H1 (cell line): ENCODE measurements around the gene SPTBN1. TPM values are rescaled to one million over a fixed set of nuclear protein-coding genes. Genes with fewer than 3 reads are reported as not detected.
A peak's percentile ranks its signal among the peaks of the same experiment; 100 is the strongest.

Experiments used
- CTCF ChIA-PET: fragments of 300-600 bp; sonication (Branson Sonifier 250); formaldehyde crosslinking; loops from one replicate; lab custom pipeline; 2021; ENCODE audit not compliant: partially characterized antibody; lab: Charles Lee
- POLR2A ChIA-PET: fragments of 300-600 bp; sonication (Branson Sonifier 250); formaldehyde crosslinking; loops from one replicate; lab custom pipeline; 2021; ENCODE audit warnings: inconsistent platforms; ENCODE audit not compliant: partially characterized antibody; lab: Charles Lee
- DNase-seq, 2 experiments: peaks; one replicate each; pipeline versions ENCODE4 v3.0.0 to v3.0.0-alpha.2; 2010 to 2022; ENCODE audit warnings: low spot score in 2 of 2, low read depth in 1 of 2, mixed read lengths in 1 of 2
- FAIRE-seq: peaks from 2 replicates; lab custom pipeline; 2011; peaks lifted over from hg19 to GRCh38; lab: Jason Lieb, UNC
- H2AFZ ChIP-seq: 2 replicates; pipeline ENCODE4 v1.8.1; 2012; ENCODE audit warnings: low read length, inconsistent platforms
- H2AK5ac ChIP-seq: 2 replicates; pipeline ENCODE4 v1.6.1; 2013; ENCODE audit warnings: low read depth, low read length
- H2BK120ac ChIP-seq: replicated peaks from 2 replicates; pipeline ENCODE3; 2013; ENCODE audit warnings: low read depth, low read length, inconsistent platforms
- H2BK12ac ChIP-seq: 2 replicates; pipeline ENCODE4 v1.6.1; 2013; ENCODE audit warnings: low read depth, low read length
- H2BK15ac ChIP-seq: 2 replicates; pipeline ENCODE4 v1.6.1; 2013; ENCODE audit warnings: low read length
- H2BK20ac ChIP-seq: 2 replicates; pipeline ENCODE4 v1.6.1; 2013; ENCODE audit warnings: low read length
- H2BK5ac ChIP-seq: 2 replicates; pipeline ENCODE4 v1.6.1; 2013; ENCODE audit warnings: low read depth, low read length
- H3K14ac ChIP-seq: 2 replicates; pipeline ENCODE4 v1.6.1; 2013; ENCODE audit warnings: inconsistent platforms; ENCODE audit not compliant: insufficient read length
- H3K18ac ChIP-seq: 2 replicates; pipeline ENCODE4 v1.6.1; 2013; ENCODE audit warnings: low read length; ENCODE audit errors: extremely low read depth
- H3K23ac ChIP-seq: 2 replicates; pipeline ENCODE4 v1.6.1; 2013; ENCODE audit warnings: inconsistent platforms; ENCODE audit not compliant: insufficient read length
- H3K23me2 ChIP-seq: 2 replicates; pipeline ENCODE4 v1.6.1; 2013; ENCODE audit warnings: low read depth, low read length
- H3K27ac ChIP-seq: 2 replicates; pipeline ENCODE4 v1.6.1; 2011; ENCODE audit warnings: low read depth, low read length, inconsistent platforms
- H3K27me3 ChIP-seq, 4 experiments: replicated peaks in 1 of 4; 1 replicate in 1 of 4; 2 replicates in 3 of 4; pipeline versions ENCODE4 v1.6.1 to v1.8.1; 2011 to 2013; ENCODE audit warnings: low read length in 3 of 4, mild to moderate bottlenecking in 3 of 4, inconsistent platforms in 2 of 4, mixed read lengths in 2 of 4, moderate library complexity in 1 of 4; ENCODE audit not compliant: control insufficient read depth in 3 of 4, insufficient read depth in 3 of 4; ENCODE audit errors: extremely low read depth in 1 of 4
- H3K36me3 ChIP-seq, 4 experiments: 2 replicates each; pipeline versions ENCODE4 v1.6.1 to v1.8.1; 2011 to 2013; ENCODE audit warnings: mild to moderate bottlenecking in 4 of 4, low read length in 3 of 4, moderate library complexity in 2 of 4, control low read depth in 1 of 4, inconsistent platforms in 1 of 4; ENCODE audit not compliant: insufficient read depth in 4 of 4, control insufficient read depth in 2 of 4
- H3K4ac ChIP-seq: replicated peaks from 2 replicates; pipeline ENCODE3; 2013; ENCODE audit warnings: low read length, low read depth, mixed read lengths, inconsistent platforms; ENCODE audit not compliant: insufficient read length
- H3K4me1 ChIP-seq, 4 experiments: replicated peaks in 1 of 4; 1 replicate in 1 of 4; 2 replicates in 3 of 4; pipeline versions ENCODE4 v1.6.1 to v1.8.1; 2011 to 2013; ENCODE audit warnings: low read length in 3 of 4, inconsistent platforms in 2 of 4, mixed read lengths in 1 of 4; ENCODE audit not compliant: insufficient read depth in 4 of 4, control insufficient read depth in 3 of 4
- H3K4me2 ChIP-seq, 2 experiments: 2 replicates each; pipeline versions ENCODE4 v1.6.1 to v1.8.1; 2011 to 2013; ENCODE audit warnings: low read depth in 2 of 2, low read length in 2 of 2, control low read depth in 1 of 2, inconsistent platforms in 1 of 2, mild to moderate bottlenecking in 1 of 2; ENCODE audit not compliant: insufficient read depth in 1 of 2
- H3K4me3 ChIP-seq, 4 experiments: fragments of 200-600, 300-600 bp in 1 of 4; sonication (generic), shearing (Covaris generic), sonication (Bioruptor Twin) in 1 of 4; 2 replicates each; pipeline versions ENCODE4 v1.5.1 to v1.8.1; 2011 to 2016; ENCODE audit warnings: low read length in 4 of 4, low read depth in 3 of 4, control low read depth in 2 of 4, inconsistent platforms in 2 of 4, mild to moderate bottlenecking in 2 of 4, mixed read lengths in 1 of 4, moderate library complexity in 1 of 4; ENCODE audit not compliant: insufficient read depth in 2 of 4; ENCODE audit errors: extremely low read depth in 1 of 4
- H3K56ac ChIP-seq: replicated peaks from 2 replicates; pipeline ENCODE3; 2013; ENCODE audit warnings: low read depth, mild to moderate bottlenecking, mixed read lengths, low read length, inconsistent platforms; ENCODE audit not compliant: insufficient read length
- H3K79me1 ChIP-seq: 2 replicates; pipeline ENCODE4 v1.6.1; 2013; ENCODE audit warnings: low read depth, low read length, control low read depth
- H3K79me2 ChIP-seq, 2 experiments: 2 replicates each; pipeline versions ENCODE4 v1.6.1 to v1.8.1; 2012 to 2013; ENCODE audit warnings: low read length in 2 of 2, mild to moderate bottlenecking in 2 of 2, inconsistent platforms in 1 of 2; ENCODE audit not compliant: insufficient read depth in 2 of 2, control insufficient read depth in 1 of 2
- H3K9ac ChIP-seq, 4 experiments: replicated peaks in 1 of 4; 1 replicate in 1 of 4; 2 replicates in 3 of 4; pipeline versions ENCODE4 v1.6.1 to v1.8.1; 2011 to 2013; ENCODE audit warnings: low read depth in 3 of 4, low read length in 3 of 4, control low read depth in 2 of 4, mild to moderate bottlenecking in 2 of 4, moderate library complexity in 2 of 4, inconsistent platforms in 1 of 4; ENCODE audit errors: extremely low read depth in 1 of 4
- H3K9me3 ChIP-seq, 2 experiments: 2 replicates each; pipeline versions ENCODE4 v1.6.1 to v1.8.1; 2012 to 2013; ENCODE audit warnings: mild to moderate bottlenecking in 2 of 2, moderate library complexity in 2 of 2, control low read depth in 1 of 2, inconsistent platforms in 1 of 2, low read depth in 1 of 2, low read length in 1 of 2, mixed read lengths in 1 of 2; ENCODE audit not compliant: insufficient read depth in 2 of 2
- H4K20me1 ChIP-seq, 2 experiments: replicated peaks in 1 of 2; 2 replicates each; pipeline versions ENCODE3 to v1.8.1; 2011 to 2013; ENCODE audit warnings: inconsistent platforms in 2 of 2, low read length in 2 of 2, mild to moderate bottlenecking in 1 of 2; ENCODE audit not compliant: insufficient read depth in 2 of 2, control insufficient read depth in 1 of 2
- H4K5ac ChIP-seq: 2 replicates; pipeline ENCODE4 v1.6.1; 2013; ENCODE audit warnings: low read length, low read depth, mixed read lengths, inconsistent platforms; ENCODE audit not compliant: insufficient read length
- H4K8ac ChIP-seq: 2 replicates; pipeline ENCODE4 v1.8.0; 2013; ENCODE audit warnings: mild to moderate bottlenecking, moderate library complexity, low read length, inconsistent platforms; ENCODE audit not compliant: insufficient read depth; ENCODE audit errors: extremely low read depth
- H4K91ac ChIP-seq: replicated peaks from 2 replicates; pipeline ENCODE3; 2013; ENCODE audit warnings: low read length, mixed read lengths, inconsistent platforms; ENCODE audit not compliant: insufficient read length
- ASH2L ChIP-seq: fragments of 200-600, 300-600 bp; sonication (generic); IDR thresholded peaks from one replicate; pipeline ENCODE4 v1.7.1; 2017; ENCODE audit warnings: low read length
- CBX8 ChIP-seq: fragments of 300-800, 300-1000 bp; sonication (generic); IDR thresholded peaks from 2 replicates; pipeline ENCODE4 v1.7.1; 2016; ENCODE audit warnings: low read depth, low read length, borderline replicate concordance
- RXRA ChIP-seq: IDR thresholded peaks from 2 replicates; pipeline ENCODE4 v1.6.1; 2011; ENCODE audit warnings: low read depth, mild to moderate bottlenecking, low read length, moderate library complexity; ENCODE audit not compliant: insufficient read depth
- WGBS, 2 experiments: shearing (Covaris generic) in 1 of 2; methylation state at CpG; one replicate each; pipeline versions ENCODE4 v1.1.6 to v1.1.7; 2013 to 2015; ENCODE audit warnings: low lambda C conversion rate in 2 of 2, mixed read lengths in 2 of 2, inconsistent platforms in 1 of 2, low coverage in 1 of 2, missing lambda C conversion rate in 1 of 2; ENCODE audit not compliant: insufficient replicate concordance in 2 of 2, insufficient coverage in 1 of 2, insufficient read length in 1 of 2; ENCODE audit errors: extremely low coverage in 1 of 2, missing lambda C conversion rate in 1 of 2; 5-methylcytosine and 5-hydroxymethylcytosine counted together
- polyA plus RNA-seq, 7 experiments: library from polyadenylated mRNA; depleted of rRNA in 3 of 7; stranded (reverse) in 5 of 7; unstranded in 2 of 7; fragments of >200 nt in 5 of 7; fragments of 200-250 nt in 2 of 7; gene quantifications; 1 replicate in 5 of 7; 2 replicates in 1 of 7; 4 replicates in 1 of 7; pipeline versions ENCODE4 v1.2.1 to v1.2.3, GENCODE V29; 2011 to 2013; ENCODE audit warnings: missing spikeins in 2 of 7, mixed read lengths in 2 of 7
- total RNA-seq: library from RNA; stranded (reverse); fragmentation: NEBNext Ultra II Directional; extraction: Animal tissue kit (Norgen Biotek cat#: 25700); gene quantifications from 2 replicates; pipeline ENCODE4 v1.2.1, GENCODE V29; 2021
- TF ChIP-seq, protein P1 (sequence below), 3 experiments: IDR thresholded peaks; 1 replicate in 2 of 3; 2 replicates in 1 of 3; pipeline versions ENCODE4 v1.5.1 to v1.6.1; 2011; ENCODE audit warnings: low read length in 3 of 3, mild to moderate bottlenecking in 3 of 3, inconsistent platforms in 2 of 3, low read depth in 1 of 3, moderate library complexity in 1 of 3; ENCODE audit not compliant: insufficient read depth in 1 of 3; ENCODE audit errors: control extremely low read depth in 1 of 3

Gene SPTBN1
- total and polyA plus RNA-seq, 2 of the 8 experiments (the other 6 are each of a cell fraction or from before 2014, with no cell fraction given): 31.8 to 180 TPM

GRCh38 chr2:54461261-54461660, 5.1 kb downstream of the SPTBN1 start:
- Histone ChIP-seq H3K23me2 (peaks cover 9% of the 10 kb centered on the region; the same call in 1 of the 2 replicates), H3K79me2 (peaks cover 2 to 68% of the 10 kb centered on the region in 2 experiments; a peak in 3 of 4 replicates), H2AFZ (no peak overlapping the region), H3K23ac (no peak overlapping the region), H3K4me1 (peaks cover 0 to 2% (median 0%) of the 10 kb centered on the region in 4 experiments; a peak in 2 of 7 replicates), H3K4me2 (no peak overlapping the region), H3K9ac (peak overlapping the region in 1 of 4 experiments; percentile 34; a peak in 1 of 7 replicates), H2BK12ac (no peak overlapping the region), H3K27me3 (no peaks in the 10 kb centered on the region), H2BK15ac (no peak overlapping the region), H3K79me1 (peaks cover 4% of the 10 kb centered on the region; the same call in 1 of the 2 replicates), H4K8ac (no peak overlapping the region), H2BK120ac (no peak overlapping the region), H3K4ac (no peak overlapping the region), H3K36me3 (no peaks in the 10 kb centered on the region), H2BK5ac (no peak overlapping the region), H3K9me3 (no peaks in the 10 kb centered on the region), H2BK20ac (no peak overlapping the region), H3K18ac (no peak overlapping the region), H4K91ac (no peak overlapping the region), H3K4me3 (no peak overlapping the region), H4K5ac (no peak overlapping the region), H3K27ac (no peak overlapping the region), H4K20me1 (peaks cover 2 to 3% of the 10 kb centered on the region in 2 experiments), H2AK5ac (no peak overlapping the region), H3K14ac (no peak overlapping the region), H3K56ac (no peak overlapping the region)
- FAIRE-seq (no peak), DNase-seq (no peak)
- POLR2A ChIA-PET: interaction anchor here (1.2 kb wide), 1 partner anchor 20 kb away, joined by 3 read pairs; no protein-coding TSS in a partner anchor
- CTCF ChIA-PET: no interaction called here
- WGBS, 2 experiments: 90% methylated on average over 4 of the region's 4 CpGs; no CpG with 5 or more reads in 1 of the 2 experiments
- TF ChIP-seq, protein P1, sequence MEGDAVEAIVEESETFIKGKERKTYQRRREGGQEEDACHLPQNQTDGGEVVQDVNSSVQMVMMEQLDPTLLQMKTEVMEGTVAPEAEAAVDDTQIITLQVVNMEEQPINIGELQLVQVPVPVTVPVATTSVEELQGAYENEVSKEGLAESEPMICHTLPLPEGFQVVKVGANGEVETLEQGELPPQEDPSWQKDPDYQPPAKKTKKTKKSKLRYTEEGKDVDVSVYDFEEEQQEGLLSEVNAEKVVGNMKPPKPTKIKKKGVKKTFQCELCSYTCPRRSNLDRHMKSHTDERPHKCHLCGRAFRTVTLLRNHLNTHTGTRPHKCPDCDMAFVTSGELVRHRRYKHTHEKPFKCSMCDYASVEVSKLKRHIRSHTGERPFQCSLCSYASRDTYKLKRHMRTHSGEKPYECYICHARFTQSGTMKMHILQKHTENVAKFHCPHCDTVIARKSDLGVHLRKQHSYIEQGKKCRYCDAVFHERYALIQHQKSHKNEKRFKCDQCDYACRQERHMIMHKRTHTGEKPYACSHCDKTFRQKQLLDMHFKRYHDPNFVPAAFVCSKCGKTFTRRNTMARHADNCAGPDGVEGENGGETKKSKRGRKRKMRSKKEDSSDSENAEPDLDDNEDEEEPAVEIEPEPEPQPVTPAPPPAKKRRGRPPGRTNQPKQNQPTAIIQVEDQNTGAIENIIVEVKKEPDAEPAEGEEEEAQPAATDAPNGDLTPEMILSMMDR (IDR thresholded peaks at IDR 0.05; ENCODE audit: control extremely low read depth in 1 of 3, insufficient read depth in 1 of 3, low read depth in 1 of 3, low read length in 3 of 3): no peak
- TF ChIP-seq CBX8 (no peak), RXRA (no peak), ASH2L (no peak)
